Measurements from ENCODE around the gene FURIN. TPM values are rescaled to one million over a fixed set of nuclear protein-coding genes. Genes with fewer than 3 reads are reported as not detected.

The FURIN gene
- total RNA-seq, 2 experiments from 2014 or later: 4.9 to 10.3 TPM

GRCh38 chr15:90892023-90892422 lies 23.6 kb downstream of the FURIN start:
- Histone ChIP-seq H3K4me2 (ENCODE audit: low read length) (no peak overlapping the region), H3K9me2 (ENCODE audit: insufficient read depth, low read length) (no peaks in the 10 kb centered on the region), H3K27ac (ENCODE audit: low read depth, low read length, poor library complexity, severe bottlenecking) (no peak overlapping the region), H3K36me3 (ENCODE audit: insufficient read depth, low read length) (peaks cover 4% of the 10 kb centered on the region; the same call in 1 of the 2 replicates), H3K4me3 (ENCODE audit: low read depth, low read length, poor library complexity, severe bottlenecking) (no peak overlapping the region), H3K4me1 (ENCODE audit: insufficient read depth, low read length, poor library complexity, severe bottlenecking) (peaks cover 11% of the 10 kb centered on the region), H2AFZ (ENCODE audit: low read length) (no peak overlapping the region), H3K79me2 (ENCODE audit: insufficient read depth, low read depth, low read length) (no peaks in the 10 kb centered on the region), H4K20me1 (ENCODE audit: insufficient read depth, low read length) (no peaks in the 10 kb centered on the region), H3K9me3 (ENCODE audit: low read length) (no peaks in the 10 kb centered on the region)
- no peak for DNase-seq (ENCODE audit: low spot score)
- BruUV-seq (replicated peaks): no TSS peak
- intact Hi-C loops (cut with micrococcal nuclease; ENCODE audit: unreplicated experiment): no loop called here
- no peak for TF ChIP-seq EZH2phosphoT487 (IDR thresholded peaks at IDR 0.05; ENCODE audit: borderline replicate concordance, low read depth, low read length)
- CTCF ChIA-PET (ENCODE audit: unreplicated experiment): no interaction called here
- POLR2A ChIA-PET: no interaction called here

GRCh38 chr15:90892498-90893174 lies 24.2 kb downstream of the FURIN start:
- no peak for TF ChIP-seq CTCF (conservative IDR thresholded peaks at IDR 0.05; ENCODE audit: low read length)
- TF ChIP-seq EZH2phosphoT487 (IDR thresholded peaks at IDR 0.05; ENCODE audit: borderline replicate concordance, low read depth, low read length): no peak
- no peak overlapping the region for H2AFZ ChIP-seq (ENCODE audit: low read length)
- no peak for DNase-seq (ENCODE audit: low spot score)
- intact Hi-C loops (cut with micrococcal nuclease; ENCODE audit: unreplicated experiment): no loop called here
- H3K36me3 ChIP-seq (ENCODE audit: insufficient read depth, low read length): peaks cover 4% of the 10 kb centered on the region; the same call in 1 of the 2 replicates
- CTCF ChIA-PET (ENCODE audit: unreplicated experiment): interaction anchor here (0.6 to 1.2 kb wide), 3 partner anchors 38 to 243 kb away, joined by 3 to 5 read pairs (median 3); no protein-coding TSS in a partner anchor
- no peaks in the 10 kb centered on the region for H4K20me1 ChIP-seq (ENCODE audit: insufficient read depth, low read length)
- H3K4me1 ChIP-seq (ENCODE audit: insufficient read depth, low read length, poor library complexity, severe bottlenecking): peaks cover 17% of the 10 kb centered on the region
- BruUV-seq (replicated peaks): no TSS peak
- peak overlapping the region; percentile 68; the same call in 1 of the 2 replicates for H3K4me2 ChIP-seq (ENCODE audit: low read length)
- no peaks in the 10 kb centered on the region for H3K79me2 ChIP-seq (ENCODE audit: insufficient read depth, low read depth, low read length)
- POLR2A ChIA-PET: interaction anchor here (0.7 kb wide), 2 partner anchors 38 to 44 kb away, joined by 3 read pairs; no protein-coding TSS in a partner anchor
- no peaks in the 10 kb centered on the region for H3K9me2 ChIP-seq (ENCODE audit: insufficient read depth, low read length)
- H3K4me3 ChIP-seq (ENCODE audit: low read depth, low read length, poor library complexity, severe bottlenecking): peak overlapping the region; percentile 74
- H3K9me3 ChIP-seq (ENCODE audit: low read length): no peaks in the 10 kb centered on the region
- H3K27ac ChIP-seq (ENCODE audit: low read depth, low read length, poor library complexity, severe bottlenecking): no peak overlapping the region

- POLR2A ChIA-PET: interaction anchor here (0.7 kb wide), 2 partner anchors 37 to 44 kb away, joined by 3 read pairs; no protein-coding TSS in a partner anchor
- no peaks in the 10 kb centered on the region for H4K20me1 ChIP-seq (ENCODE audit: insufficient read depth, low read length)
- CTCF ChIA-PET (ENCODE audit: unreplicated experiment): interaction anchor here (0.6 to 1.2 kb wide), 3 partner anchors 38 to 244 kb away, joined by 3 to 5 read pairs (median 3); no protein-coding TSS in a partner anchor
- H3K4me1 ChIP-seq (ENCODE audit: insufficient read depth, low read length, poor library complexity, severe bottlenecking): peaks cover 22% of the 10 kb centered on the region
- peak overlapping the region; percentile 68 for H3K4me2 ChIP-seq (ENCODE audit: low read length)
- intact Hi-C loops (cut with micrococcal nuclease; ENCODE audit: unreplicated experiment): no loop called here
- peak; percentile 83 for DNase-seq (ENCODE audit: low spot score)
- peak; percentile 80 for TF ChIP-seq CTCF (conservative IDR thresholded peaks at IDR 0.05; ENCODE audit: low read length)
- TF ChIP-seq EZH2phosphoT487 (IDR thresholded peaks at IDR 0.05; ENCODE audit: borderline replicate concordance, low read depth, low read length): no peak
- peak overlapping the region; percentile 11; the same call in 1 of the 2 replicates for H2AFZ ChIP-seq (ENCODE audit: low read length)
- H3K9me3 ChIP-seq (ENCODE audit: low read length): no peaks in the 10 kb centered on the region
- peak overlapping the region; percentile 74 for H3K4me3 ChIP-seq (ENCODE audit: low read depth, low read length, poor library complexity, severe bottlenecking)
- H3K36me3 ChIP-seq (ENCODE audit: insufficient read depth, low read length): peaks cover 4% of the 10 kb centered on the region; the same call in 1 of the 2 replicates
- H3K27ac ChIP-seq (ENCODE audit: low read depth, low read length, poor library complexity, severe bottlenecking): no peak overlapping the region
- no peaks in the 10 kb centered on the region for H3K9me2 ChIP-seq (ENCODE audit: insufficient read depth, low read length)
- BruUV-seq (replicated peaks): no TSS peak
- no peaks in the 10 kb centered on the region for H3K79me2 ChIP-seq (ENCODE audit: insufficient read depth, low read depth, low read length)
Measured at GRCh38 chr15:90893175-90894090, 25.0 kb downstream of the FURIN start.
